Activated naive CD4-positive, alpha-beta T cell treated with anti-CD3 and anti-CD28 coated beads, Interleukin-2, amount 50 U/mL, for 16 hours (primary cell): ENCODE measurements around the gene LPCAT3.

Experiments
- DNase-seq: peaks from one replicate; pipeline ENCODE4 v3.0.0-alpha.2; 2020

The LPCAT3 gene

DNA sequence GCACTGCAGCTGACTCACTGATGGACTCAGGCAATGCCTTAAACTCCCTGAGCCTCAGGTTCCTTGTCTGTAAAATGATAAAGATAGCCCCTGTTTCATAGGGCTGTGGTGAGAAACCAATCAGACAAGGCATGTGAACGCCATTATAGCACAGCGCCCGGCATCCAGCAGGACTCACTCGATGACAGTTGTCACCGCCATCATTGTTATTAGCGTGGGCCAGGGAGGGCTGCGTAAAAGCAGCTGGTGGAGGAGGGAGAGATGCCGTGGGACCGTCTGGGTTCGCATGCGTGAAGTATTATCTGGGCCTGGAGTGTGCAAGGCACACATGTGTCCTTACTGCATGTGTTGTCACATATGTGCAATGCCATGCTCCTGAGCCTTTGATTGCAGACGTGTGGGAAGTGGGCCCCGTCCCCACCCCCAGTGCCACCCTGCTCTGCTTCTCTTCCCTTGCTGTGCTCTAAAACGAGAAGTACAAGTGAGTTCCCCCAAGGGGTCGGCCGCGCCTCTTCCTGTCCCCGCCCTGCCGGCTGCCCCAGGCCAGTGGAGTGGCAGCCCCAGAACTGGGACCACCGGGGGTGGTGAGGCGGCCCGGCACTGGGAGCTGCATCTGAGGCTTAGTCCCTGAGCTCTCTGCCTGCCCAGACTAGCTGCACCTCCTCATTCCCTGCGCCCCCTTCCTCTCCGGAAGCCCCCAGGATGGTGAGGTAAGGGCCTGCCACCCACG, 67.3 kb downstream of the LPCAT3 start, which contains the start of gene PTPN6:
PTPN6 (plus strand) TSS at position 546 of the 730 bp plus-strand sequence; CDS start at position 703, 157 bp downstream.
- DNase-seq: peak; percentile 68

DNA sequence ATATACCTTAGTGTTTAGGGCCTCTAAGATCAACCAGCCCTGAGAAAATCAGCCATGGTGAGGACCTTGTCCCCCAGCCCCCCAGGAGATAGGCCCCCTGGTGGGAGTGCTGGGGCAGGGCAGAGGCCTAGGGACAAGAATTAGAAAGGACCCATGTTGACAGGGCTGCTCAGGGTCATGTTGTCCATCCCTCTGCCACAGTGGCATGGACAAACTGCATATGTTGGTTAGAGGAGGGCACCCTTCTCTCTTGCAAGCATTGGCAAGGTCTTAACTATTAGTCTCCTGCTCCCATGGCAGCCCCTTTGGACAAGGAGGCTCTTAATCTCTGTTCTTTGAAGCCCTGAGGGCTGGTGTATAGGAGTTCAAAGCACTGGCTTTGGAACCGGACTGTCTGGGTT, 67.9 kb downstream of the LPCAT3 start:
- no peak for DNase-seq

DNA sequence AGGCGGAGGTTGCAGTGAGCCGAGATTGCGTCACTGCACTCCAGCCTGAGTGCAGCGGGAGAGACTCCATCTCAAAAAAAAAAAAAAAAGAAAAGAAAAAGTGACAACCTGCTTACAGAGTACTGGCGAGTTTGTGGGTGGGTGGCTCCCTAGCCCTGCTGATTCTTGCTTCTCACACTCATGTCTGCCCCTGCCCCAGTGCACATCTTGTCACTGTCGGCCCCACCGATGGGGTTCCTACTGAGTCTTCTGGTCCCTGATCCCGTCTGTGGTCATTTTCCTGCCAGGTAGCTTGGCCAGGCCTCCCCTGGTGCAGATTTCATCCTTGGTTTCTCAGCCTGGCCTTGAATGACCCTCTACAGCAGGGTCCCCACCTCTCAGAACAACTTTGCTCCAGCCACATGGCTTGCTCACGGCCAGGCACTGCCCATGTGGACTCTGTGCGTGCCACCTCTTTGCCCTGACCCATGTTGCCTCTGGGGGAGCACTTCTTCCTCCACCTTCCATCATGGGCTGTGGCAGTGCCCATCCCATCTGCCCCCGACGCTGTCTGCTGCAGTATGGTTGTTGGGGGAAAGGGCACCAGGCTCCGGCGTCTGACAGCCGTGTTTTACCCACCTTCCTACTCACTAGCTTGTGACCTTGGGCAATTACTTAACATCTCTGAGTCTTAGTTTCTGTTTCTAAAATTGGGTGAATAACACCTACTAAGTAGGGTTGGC, 69.2 kb downstream of the LPCAT3 start:
- DNase-seq: no peak

DNA sequence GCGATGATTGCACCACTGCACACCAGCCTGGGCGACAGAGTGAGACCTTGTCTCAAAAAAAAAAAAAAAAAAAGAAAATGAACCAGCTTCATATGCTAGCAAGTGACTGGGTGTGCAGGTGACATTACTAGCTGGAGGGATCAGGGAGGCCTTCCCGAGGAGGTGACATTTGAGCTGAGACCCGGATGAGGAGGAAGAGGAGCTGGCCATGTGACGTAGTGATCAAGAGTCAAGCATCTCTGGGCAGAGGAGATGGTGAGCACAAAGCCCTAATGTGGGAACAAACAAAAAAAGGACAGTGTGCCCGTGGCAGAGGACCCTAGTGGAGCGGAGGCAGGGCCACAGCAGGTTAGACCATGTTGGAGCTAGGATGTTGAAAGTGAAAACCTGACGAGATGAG, 70.7 kb downstream of the LPCAT3 start:
- DNase-seq: no peak

DNA sequence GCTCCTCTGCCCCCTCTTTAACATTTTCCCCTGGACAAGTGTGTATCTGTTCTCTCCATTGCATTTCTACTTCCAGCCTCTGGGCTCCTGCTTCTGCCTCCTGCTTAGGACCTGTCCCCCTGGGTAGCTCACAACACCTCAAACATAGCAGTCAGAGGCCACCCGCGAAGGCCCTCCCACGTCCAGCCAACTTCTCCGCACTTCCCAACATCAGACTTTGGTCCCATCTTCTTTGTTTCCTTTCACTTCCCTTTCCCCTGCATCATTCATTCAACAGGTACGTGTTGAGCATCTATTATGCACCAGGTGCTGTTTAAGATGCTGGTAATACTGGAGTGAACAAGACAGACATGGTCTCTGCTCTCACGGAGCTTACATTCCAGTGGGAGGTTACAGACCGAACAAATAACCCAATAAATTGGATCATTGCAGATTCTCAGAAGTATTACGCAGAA, 71.3 kb downstream of the LPCAT3 start:
- no peak for DNase-seq

DNA sequence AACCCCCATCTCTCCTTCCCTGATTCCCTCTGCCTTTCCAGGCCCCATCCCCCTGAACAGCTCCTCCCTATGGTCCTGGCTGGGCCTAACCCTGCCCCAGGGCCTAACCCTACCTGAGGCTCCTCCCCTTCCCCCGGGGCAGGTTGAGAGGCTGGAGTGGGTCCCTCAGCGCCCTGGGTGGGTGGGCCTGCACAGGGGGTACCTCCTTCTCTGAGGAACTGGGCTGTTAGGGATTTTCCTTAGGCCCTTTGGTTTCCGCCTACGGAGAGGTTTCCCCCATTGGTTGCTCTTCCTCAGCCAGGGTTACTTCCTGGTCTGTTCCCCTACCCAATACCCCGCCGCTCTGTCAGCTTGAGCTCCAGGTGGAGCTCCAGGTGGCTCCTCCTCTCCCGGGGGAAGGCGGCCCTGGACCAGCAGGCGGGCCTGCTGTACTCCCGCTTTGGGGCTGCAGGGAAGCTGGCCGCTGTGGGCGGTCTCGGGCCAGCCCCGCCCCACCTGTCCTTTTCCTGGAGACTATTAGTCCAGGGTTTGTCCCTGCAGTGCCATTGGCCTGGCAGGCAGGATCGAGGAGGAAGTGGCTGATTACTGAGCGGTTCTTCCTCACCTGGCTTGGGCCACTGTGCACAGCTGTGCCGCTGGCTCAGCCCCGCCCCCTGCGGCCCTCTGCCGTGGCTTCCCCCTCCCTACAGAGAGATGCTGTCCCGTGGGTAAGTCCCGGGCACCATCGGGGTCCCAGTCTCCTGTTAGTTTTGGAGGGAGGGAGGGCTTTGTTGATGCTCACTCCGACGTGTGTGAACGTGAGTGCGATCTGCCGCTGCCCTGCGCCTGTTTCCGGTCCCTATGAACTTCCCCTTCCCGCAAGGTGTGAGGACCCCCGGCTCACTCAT, 72.0 kb downstream of the LPCAT3 start:
- DNase-seq: peak; percentile 49

DNA sequence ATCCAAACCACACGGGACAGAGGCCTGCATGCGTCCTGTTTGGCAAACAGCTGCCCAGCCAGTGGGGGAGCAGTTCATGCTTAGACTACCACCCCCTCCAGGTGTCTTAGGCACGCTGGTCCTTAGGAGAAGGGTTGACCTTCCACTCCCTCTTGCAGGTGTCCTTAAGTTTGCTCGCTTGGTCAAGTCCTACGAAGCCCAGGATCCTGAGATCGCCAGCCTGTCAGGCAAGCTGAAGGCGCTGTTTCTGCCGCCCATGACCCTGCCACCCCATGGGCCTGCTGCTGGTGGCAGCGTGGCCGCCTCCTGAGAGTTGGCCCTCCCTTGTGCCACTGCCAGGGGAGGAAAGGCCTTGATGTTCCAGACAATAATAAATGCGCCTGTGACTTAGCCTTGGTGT, 72.7 kb downstream of the LPCAT3 start:
- DNase-seq: no peak

DNA sequence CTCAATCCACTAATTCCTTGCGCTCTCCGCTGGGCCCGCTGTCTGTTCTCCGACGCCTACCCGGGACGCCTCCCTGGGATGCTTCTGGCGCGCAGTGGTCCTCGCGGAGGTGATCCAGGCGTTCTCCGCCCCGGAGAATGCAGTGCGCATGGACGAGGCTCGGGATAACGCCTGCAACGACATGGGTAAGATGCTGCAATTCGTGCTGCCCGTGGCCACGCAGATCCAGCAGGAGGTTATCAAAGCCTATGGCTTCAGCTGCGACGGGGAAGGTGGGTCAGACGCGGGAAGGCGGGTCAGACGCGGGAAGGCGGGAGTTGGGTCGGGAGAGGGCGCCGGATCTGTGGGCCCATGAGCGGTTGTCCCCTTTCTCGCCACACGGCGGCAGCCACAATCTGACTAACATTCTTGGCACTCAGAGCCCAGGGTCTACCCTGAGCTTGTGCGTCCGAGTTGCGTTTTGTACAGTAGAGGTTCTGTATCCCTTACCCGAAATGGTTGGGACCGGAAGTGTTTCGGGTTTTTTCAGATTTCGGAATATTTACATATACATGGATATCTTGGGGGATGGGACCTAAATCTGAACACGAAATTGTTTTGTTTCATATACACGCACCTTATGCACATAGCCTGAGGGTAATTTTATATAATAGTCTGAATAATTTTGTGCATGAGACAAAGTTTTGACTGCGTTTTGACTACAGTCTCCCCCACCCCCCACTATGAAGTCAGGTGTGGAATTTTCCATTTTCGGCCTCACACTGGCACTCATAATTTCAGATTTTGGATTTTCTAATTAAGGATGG, 73.7 kb downstream of the LPCAT3 start:
- DNase-seq: peak; percentile 85

DNA sequence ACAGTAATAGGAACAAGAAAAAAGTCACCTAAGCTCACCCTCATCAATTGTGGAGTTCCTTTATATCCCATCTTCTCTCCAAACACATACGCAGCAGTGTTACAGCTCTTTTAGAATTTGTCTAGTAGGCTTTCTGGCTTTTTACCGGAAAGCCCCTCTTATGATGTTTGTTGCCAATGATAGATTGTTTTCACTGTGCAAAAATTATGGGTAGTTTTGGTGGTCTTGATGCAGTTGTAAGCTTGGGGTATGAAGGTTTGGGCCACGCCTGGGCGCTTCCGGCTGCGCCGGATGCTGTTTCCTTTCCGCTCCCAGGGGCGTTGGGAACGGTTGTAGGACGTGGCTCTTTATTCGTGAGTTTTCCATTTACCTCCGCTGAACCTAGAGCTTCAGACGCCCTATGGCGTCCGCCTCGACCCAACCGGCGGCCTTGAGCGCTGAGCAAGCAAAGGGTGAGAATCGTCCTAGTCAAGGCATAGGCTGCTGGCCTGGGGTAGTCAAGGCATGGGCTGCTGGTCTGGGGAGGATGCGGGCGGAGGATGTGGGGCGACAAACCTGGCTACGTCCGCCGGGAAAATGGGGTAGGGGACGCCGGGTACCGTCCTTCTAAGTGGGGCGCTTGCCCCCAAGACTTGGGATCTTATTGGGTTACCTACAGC, 74.4 kb downstream of the LPCAT3 start, which contains the start of the genes C12orf57 and RNU7-1:
C12orf57 (plus strand) TSS at position 301 of the 659 bp plus-strand sequence; CDS start at position 401, 100 bp downstream.
RNU7-1 (plus strand) TSS at position 95 of the 659 bp plus-strand sequence.
- DNase-seq: peak; percentile 79

DNA sequence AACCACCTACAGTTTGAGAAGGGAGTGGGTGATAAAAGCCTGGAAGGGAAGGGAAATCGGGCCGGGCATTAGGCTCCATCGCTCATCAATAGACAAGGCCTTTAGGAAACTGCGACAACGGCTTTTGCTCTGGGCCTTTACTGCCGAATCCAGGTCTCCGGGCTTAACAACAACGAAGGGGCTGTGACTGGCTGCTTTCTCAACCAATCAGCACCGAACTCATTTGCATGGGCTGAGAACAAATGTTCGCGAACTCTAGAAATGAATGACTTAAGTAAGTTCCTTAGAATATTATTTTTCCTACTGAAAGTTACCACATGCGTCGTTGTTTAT, 74.9 kb downstream of the LPCAT3 start:
- peak; percentile 76 for DNase-seq

DNA sequence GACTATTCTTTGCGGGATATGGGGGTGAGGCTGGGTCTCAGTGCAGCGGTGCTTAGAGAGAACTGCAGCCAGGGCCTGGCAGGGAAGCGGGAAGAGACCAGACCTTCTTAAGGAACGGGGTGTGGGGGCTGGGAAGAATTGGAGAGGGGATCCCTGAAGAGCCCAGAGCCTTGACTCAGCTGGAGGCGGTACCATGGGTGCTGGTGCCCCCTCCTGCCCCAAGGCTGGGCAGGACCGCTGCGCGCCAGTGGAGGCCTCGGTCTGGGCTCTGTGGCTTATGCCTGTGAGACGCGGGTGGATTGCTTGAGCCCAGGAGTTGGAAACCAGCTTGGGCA, 76.0 kb downstream of the LPCAT3 start:
- DNase-seq: no peak

DNA sequence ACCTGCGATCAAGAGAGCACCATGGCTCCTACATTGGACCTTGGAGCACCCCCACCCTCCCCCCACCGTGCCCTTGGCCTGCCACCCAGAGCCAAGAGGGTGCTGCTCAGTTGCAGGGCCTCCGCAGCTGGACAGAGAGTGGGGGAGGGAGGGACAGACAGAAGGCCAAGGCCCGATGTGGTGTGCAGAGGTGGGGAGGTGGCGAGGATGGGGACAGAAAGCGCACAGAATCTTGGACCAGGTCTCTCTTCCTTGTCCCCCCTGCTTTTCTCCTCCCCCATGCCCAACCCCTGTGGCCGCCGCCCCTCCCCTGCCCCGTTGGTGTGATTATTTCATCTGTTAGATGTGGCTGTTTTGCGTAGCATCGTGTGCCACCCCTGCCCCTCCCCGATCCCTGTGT, 76.5 kb downstream of the LPCAT3 start:
- no peak for DNase-seq

DNA sequence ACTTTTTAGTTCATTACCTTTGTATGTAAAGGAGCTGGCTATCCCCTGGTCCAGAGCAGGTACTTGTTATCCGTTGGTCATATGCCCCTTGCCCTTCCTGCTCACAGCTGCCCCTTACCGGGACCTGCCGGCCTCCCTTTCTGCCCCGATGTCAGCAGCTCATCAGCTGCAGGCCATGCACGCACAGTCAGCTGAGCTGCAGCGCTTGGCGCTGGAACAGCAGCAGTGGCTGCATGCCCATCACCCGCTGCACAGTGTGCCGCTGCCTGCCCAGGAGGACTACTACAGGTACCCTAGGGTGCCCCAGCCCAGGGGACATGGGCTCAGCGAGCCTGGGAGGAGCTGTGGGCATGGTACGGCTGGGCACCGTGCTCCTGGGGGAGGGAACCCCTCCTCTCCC, 77.0 kb downstream of the LPCAT3 start:
- no peak for DNase-seq

DNA sequence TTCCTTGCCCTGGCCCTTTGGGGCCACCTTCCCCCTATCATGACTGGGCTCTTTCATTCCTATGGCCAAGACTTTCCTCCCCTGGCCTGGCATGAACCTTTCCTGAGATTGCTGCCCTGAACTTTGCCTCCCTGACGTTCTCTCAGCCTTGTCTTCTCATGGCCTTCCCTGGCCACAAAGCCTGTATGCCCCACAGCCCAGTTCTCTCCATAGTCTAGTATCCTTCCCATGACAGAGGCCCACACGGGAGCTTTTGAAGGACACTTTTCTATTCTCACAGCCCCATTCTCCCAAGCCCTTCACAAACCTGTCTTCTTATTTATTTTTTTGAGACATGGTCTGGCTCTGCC, 79.1 kb downstream of the LPCAT3 start:
- no peak for DNase-seq

DNA sequence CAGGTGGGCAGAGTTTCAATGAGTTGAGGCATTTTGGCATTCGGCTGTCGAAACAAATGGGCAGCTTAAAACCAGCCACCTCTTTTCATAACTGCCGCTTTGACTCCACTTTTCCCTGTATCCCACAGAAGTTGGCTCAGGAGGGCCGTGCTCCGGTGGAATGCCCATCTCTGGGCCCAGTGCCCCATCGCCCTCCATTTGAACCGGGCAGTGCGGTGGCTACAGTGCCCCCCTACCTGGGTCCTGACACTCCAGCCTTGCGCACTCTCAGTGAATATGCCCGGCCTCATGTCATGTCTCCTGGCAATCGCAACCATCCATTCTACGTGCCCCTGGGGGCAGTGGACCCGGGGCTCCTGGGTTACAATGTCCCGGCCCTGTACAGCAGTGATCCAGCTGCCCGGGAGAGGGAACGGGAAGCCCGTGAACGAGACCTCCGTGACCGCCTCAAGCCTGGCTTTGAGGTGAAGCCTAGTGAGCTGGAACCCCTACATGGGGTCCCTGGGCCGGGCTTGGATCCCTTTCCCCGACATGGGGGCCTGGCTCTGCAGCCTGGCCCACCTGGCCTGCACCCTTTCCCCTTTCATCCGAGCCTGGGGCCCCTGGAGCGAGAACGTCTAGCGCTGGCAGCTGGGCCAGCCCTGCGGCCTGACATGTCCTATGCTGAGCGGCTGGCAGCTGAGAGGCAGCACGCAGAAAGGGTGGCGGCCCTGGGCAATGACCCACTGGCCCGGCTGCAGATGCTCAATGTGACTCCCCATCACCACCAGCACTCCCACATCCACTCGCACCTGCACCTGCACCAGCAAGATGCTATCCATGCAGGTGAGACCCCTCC, 79.7 kb downstream of the LPCAT3 start:
- DNase-seq: no peak

DNA sequence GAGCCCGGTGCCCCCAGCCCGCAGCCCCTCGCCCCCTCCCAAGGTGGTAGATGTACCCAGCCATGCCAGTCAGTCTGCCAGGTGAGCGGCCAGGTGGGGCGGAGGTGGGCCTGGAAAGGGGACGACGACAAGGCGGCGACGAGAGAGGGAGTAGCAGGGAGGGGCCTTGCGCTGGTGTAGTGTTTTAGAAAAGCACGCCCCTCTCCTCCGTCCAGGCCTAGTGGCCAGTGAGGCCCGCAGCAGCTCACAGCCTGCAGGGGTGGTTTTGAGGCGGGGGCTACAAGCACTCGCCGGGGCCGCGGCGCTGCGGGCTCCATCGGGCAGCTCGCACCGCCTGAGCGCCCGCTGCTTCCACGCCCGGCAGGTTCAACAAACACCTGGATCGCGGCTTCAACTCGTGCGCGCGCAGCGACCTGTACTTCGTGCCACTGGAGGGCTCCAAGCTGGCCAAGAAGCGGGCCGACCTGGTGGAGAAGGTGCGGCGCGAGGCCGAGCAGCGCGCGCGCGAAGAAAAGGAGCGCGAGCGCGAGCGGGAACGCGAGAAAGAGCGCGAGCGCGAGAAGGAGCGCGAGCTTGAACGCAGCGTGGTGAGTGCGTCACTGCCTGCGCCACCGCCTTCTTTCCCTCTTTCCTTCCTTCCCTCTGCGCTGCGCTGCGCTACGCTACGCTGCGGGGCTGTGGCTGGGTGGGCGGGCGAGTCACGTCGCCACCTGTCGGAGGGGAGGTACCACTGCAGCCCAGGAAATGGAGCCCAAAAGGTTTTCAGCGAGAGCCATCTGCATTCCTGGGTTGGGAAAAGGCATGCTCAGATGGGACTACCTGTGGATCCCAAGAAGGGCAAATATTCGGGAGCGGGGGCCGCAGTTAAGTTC, 80.6 kb downstream of the LPCAT3 start:
- DNase-seq: peak; percentile 91

DNA sequence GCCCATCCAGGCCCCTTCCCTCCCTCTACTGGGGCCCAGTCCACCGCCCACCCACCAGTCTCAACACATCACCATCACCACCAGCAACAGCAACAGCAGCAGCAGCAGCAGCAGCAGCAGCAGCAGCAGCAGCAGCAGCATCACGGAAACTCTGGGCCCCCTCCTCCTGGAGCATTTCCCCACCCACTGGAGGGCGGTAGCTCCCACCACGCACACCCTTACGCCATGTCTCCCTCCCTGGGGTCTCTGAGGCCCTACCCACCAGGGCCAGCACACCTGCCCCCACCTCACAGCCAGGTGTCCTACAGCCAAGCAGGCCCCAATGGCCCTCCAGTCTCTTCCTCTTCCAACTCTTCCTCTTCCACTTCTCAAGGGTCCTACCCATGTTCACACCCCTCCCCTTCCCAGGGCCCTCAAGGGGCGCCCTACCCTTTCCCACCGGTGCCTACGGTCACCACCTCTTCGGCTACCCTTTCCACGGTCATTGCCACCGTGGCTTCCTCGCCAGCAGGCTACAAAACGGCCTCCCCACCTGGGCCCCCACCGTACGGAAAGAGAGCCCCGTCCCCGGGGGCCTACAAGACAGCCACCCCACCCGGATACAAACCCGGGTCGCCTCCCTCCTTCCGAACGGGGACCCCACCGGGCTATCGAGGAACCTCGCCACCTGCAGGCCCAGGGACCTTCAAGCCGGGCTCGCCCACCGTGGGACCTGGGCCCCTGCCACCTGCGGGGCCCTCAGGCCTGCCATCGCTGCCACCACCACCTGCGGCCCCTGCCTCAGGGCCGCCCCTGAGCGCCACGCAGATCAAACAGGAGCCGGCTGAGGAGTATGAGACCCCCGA, 81.4 kb downstream of the LPCAT3 start:
- DNase-seq: peak; percentile 78

DNA sequence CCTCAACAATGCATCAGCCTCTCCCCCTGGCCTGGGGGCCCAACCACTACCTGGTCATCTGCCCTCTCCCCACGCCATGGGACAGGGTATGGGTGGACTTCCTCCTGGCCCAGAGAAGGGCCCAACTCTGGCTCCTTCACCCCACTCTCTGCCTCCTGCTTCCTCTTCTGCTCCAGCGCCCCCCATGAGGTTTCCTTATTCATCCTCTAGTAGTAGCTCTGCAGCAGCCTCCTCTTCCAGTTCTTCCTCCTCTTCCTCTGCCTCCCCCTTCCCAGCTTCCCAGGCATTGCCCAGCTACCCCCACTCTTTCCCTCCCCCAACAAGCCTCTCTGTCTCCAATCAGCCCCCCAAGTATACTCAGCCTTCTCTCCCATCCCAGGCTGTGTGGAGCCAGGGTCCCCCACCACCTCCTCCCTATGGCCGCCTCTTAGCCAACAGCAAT, 82.1 kb downstream of the LPCAT3 start:
- no peak for DNase-seq
